ENCODE measurements around the gene HDLBP.

The HDLBP gene

GRCh38 chr2:241325257-241325656 lies 9.8 kb upstream of the HDLBP start:
- peaks cover 9% of the 10 kb centered on the region for H3K9me3 Mint-ChIP-seq
- H3K4me1 Mint-ChIP-seq = peaks cover 35% of the 10 kb centered on the region
- DNase-seq = no peak
- H3K4me3 Mint-ChIP-seq = no peak overlapping the region
- no peak overlapping the region for H3K27ac Mint-ChIP-seq
- TF ChIP-seq CTCF (IDR thresholded peaks at IDR 0.05) = no peak
- H3K27me3 Mint-ChIP-seq (ENCODE audit: low read depth, poor library complexity) = no peaks in the 10 kb centered on the region
- H3K36me3 Mint-ChIP-seq (ENCODE audit: low read depth) = peaks cover 81% of the 10 kb centered on the region

GRCh38 chr2:241324775-241325174 lies 9.3 kb upstream of the HDLBP start:
- Mint-ChIP-seq H3K4me1 (peaks cover 40% of the 10 kb centered on the region), H3K36me3 (ENCODE audit: low read depth) (peaks cover 81% of the 10 kb centered on the region), H3K27me3 (ENCODE audit: low read depth, poor library complexity) (no peaks in the 10 kb centered on the region), H3K27ac (peak overlapping the region; percentile 14), H3K9me3 (peaks cover 9% of the 10 kb centered on the region), H3K4me3 (no peak overlapping the region)
- no peak for TF ChIP-seq CTCF (IDR thresholded peaks at IDR 0.05)
- no peak for DNase-seq

- Mint-ChIP-seq H3K27ac (peak overlapping the region; percentile 65), H3K27me3 (ENCODE audit: low read depth, poor library complexity) (no peaks in the 10 kb centered on the region), H3K9me3 (peaks cover 9% of the 10 kb centered on the region), H3K4me3 (no peak overlapping the region), H3K36me3 (ENCODE audit: low read depth) (peaks cover 78% of the 10 kb centered on the region), H3K4me1 (peaks cover 47% of the 10 kb centered on the region)
- no peak for DNase-seq
- no peak for TF ChIP-seq CTCF (IDR thresholded peaks at IDR 0.05)
Measured at GRCh38 chr2:241323778-241324177, 8.3 kb upstream of the HDLBP start.

- TF ChIP-seq CTCF (IDR thresholded peaks at IDR 0.05) = no peak
- no peak for DNase-seq
- Mint-ChIP-seq H3K9me3 (peaks cover 1% of the 10 kb centered on the region), H3K27me3 (ENCODE audit: low read depth, poor library complexity) (no peaks in the 10 kb centered on the region), H3K4me1 (peaks cover 66% of the 10 kb centered on the region), H3K36me3 (ENCODE audit: low read depth) (peaks cover 74% of the 10 kb centered on the region), H3K4me3 (no peak overlapping the region), H3K27ac (peak overlapping the region; percentile 83)
Measured at GRCh38 chr2:241321886-241322285, 6.4 kb upstream of the HDLBP start.

- H3K27ac Mint-ChIP-seq = peak overlapping the region; percentile 83
- H3K4me1 Mint-ChIP-seq = peaks cover 69% of the 10 kb centered on the region
Measured at GRCh38 chr2:241321033-241321432, 5.6 kb upstream of the HDLBP start.

More at GRCh38 chr2:241321033-241321432, 5.6 kb upstream of the HDLBP start:
- no peak for TF ChIP-seq CTCF (IDR thresholded peaks at IDR 0.05)
- Mint-ChIP-seq H3K27me3 (ENCODE audit: low read depth, poor library complexity) (no peaks in the 10 kb centered on the region), H3K9me3 (no peaks in the 10 kb centered on the region), H3K36me3 (ENCODE audit: low read depth) (peaks cover 65% of the 10 kb centered on the region), H3K4me3 (peak overlapping the region; percentile 50)
- DNase-seq = no peak

Measured in nephron progenitor cell (in vitro differentiated cells).